NCI-H345 treated with DMSO at 0.1 percent for 48 hours (cell line): ENCODE data around the gene RNF41.
A peak's percentile ranks its signal among the peaks of the same experiment; 100 is the strongest.

Experiments
- DNase-seq: peaks from one replicate; lab custom pipeline; 2025; ENCODE audit not compliant: unreplicated experiment; lab: John Stamatoyannopoulos, UW

RNF41 gene

GRCh38 chr12:56244494-56244893 lies 22.8 kb upstream of the RNF41 start:
- no peak for DNase-seq

- DNase-seq = no peak
Observed at GRCh38 chr12:56243731-56244181, 22.0 kb upstream of the RNF41 start.

GRCh38 chr12:56242986-56243385 lies 21.3 kb upstream of the RNF41 start:
- DNase-seq = no peak

GRCh38 chr12:56241424-56242303 lies 19.9 kb upstream of the RNF41 start:
- DNase-seq = no peak

- DNase-seq = no peak
Observed at GRCh38 chr12:56237552-56237951, 15.8 kb upstream of the RNF41 start.

GRCh38 chr12:56236985-56237384 lies 15.3 kb upstream of the RNF41 start:
- DNase-seq = no peak

- DNase-seq = no peak
Observed at GRCh38 chr12:56236091-56236490, 14.4 kb upstream of the RNF41 start.

GRCh38 chr12:56234746-56235436 lies 13.2 kb upstream of the RNF41 start:
- DNase-seq = no peak

- DNase-seq = no peak
Observed at GRCh38 chr12:56231184-56231582, 9.5 kb upstream of the RNF41 start.

GRCh38 chr12:56230432-56231183 lies 8.9 kb upstream of the RNF41 start:
- no peak for DNase-seq

GRCh38 chr12:56229916-56230431 lies 8.3 kb upstream of the RNF41 start, which contains the start of gene SLC39A5:
TSS of gene SLC39A5 (plus strand) at chr12:56230051. CDS start at chr12:56231275, 1,224 bp downstream.
- no peak for DNase-seq

GRCh38 chr12:56229082-56229481 lies 7.4 kb upstream of the RNF41 start:
- no peak for DNase-seq

GRCh38 chr12:56224954-56225353 lies 3.2 kb upstream of the RNF41 start:
- DNase-seq = no peak

GRCh38 chr12:56224102-56224701 lies 2.5 kb upstream of the RNF41 start, which contains the start of gene NABP2:
TSS of gene NABP2 (plus strand) at chr12:56224342. CDS start at chr12:56224857, 515 bp downstream.
- peak; percentile 93 for DNase-seq

- DNase-seq = no peak
Observed at GRCh38 chr12:56223571-56224101, 1.9 kb upstream of the RNF41 start.

- no peak for DNase-seq
Observed at GRCh38 chr12:56222531-56222895, 791 bp upstream of the RNF41 start.

- DNase-seq = no peak
Observed at GRCh38 chr12:56221232-56221756, 428 bp downstream of the RNF41 start.

- DNase-seq = no peak
Observed at GRCh38 chr12:56220611-56221231, 1.0 kb downstream of the RNF41 start.

GRCh38 chr12:56219840-56220239 lies 1.9 kb downstream of the RNF41 start:
- no peak for DNase-seq

- no peak for DNase-seq
Observed at GRCh38 chr12:56216461-56216860, 5.3 kb downstream of the RNF41 start.
